Body of pancreas (tissue), 4 donors: ENCODE data around the gene ITPR2.

ENCODE experiments used
- POLR2A ChIP-seq, 3 donors: fragments of 450-650 bp; IDR thresholded peaks; one replicate each; pipeline ENCODE4 v1.6.1; 2016; ENCODE audit warnings: antibody characterized with exemption in 3 of 3, mild to moderate bottlenecking in 2 of 3
- TF ChIP-seq, protein P1 (sequence below), 7 experiments: fragments of 450-650 bp in 4 of 7; fragments of 200-600 bp in 3 of 7; sonication (generic) in 3 of 7; IDR thresholded peaks; one replicate each; pipeline ENCODE4 v1.5.1; 2016 to 2019; ENCODE audit warnings: antibody characterized with exemption in 7 of 7

DNA sequence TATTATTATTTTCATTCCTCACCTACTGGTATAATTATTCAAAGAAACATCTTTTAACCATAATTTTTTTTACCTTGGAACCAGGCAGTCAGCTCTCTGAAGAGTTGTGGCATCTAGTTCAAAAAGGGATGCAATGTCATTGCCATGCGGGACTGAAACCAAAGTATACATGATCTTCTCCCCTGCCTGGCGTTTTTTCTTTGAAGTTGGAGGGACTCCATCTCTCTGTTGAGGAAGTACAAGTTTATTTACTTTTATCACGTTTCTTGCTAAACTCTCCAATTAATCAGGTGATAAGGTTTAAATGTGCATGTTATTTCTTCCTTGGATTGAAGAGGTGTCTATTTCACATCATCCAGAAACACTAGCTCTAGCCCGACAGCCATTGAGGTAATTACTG, 146.6 kb downstream of the ITPR2 start:
- TF ChIP-seq, protein P1, sequence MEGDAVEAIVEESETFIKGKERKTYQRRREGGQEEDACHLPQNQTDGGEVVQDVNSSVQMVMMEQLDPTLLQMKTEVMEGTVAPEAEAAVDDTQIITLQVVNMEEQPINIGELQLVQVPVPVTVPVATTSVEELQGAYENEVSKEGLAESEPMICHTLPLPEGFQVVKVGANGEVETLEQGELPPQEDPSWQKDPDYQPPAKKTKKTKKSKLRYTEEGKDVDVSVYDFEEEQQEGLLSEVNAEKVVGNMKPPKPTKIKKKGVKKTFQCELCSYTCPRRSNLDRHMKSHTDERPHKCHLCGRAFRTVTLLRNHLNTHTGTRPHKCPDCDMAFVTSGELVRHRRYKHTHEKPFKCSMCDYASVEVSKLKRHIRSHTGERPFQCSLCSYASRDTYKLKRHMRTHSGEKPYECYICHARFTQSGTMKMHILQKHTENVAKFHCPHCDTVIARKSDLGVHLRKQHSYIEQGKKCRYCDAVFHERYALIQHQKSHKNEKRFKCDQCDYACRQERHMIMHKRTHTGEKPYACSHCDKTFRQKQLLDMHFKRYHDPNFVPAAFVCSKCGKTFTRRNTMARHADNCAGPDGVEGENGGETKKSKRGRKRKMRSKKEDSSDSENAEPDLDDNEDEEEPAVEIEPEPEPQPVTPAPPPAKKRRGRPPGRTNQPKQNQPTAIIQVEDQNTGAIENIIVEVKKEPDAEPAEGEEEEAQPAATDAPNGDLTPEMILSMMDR (IDR thresholded peaks at IDR 0.05), result no peak
- no peak for TF ChIP-seq POLR2A (IDR thresholded peaks at IDR 0.05)
